Suppressor macrophage treated with lipopolysaccharide for 4 hours (primary cell): ENCODE measurements around the gene ARID3B.
"Not testable (repeated sequence)": the region's sequence is repeated elsewhere in the genome, so short reads cannot be mapped to it uniquely, and the experiment has no call there.

Source experiments
- DNase-seq: peaks from one replicate; pipeline ENCODE4 v3.0.0-alpha.2; 2020

Gene ARID3B

DNA sequence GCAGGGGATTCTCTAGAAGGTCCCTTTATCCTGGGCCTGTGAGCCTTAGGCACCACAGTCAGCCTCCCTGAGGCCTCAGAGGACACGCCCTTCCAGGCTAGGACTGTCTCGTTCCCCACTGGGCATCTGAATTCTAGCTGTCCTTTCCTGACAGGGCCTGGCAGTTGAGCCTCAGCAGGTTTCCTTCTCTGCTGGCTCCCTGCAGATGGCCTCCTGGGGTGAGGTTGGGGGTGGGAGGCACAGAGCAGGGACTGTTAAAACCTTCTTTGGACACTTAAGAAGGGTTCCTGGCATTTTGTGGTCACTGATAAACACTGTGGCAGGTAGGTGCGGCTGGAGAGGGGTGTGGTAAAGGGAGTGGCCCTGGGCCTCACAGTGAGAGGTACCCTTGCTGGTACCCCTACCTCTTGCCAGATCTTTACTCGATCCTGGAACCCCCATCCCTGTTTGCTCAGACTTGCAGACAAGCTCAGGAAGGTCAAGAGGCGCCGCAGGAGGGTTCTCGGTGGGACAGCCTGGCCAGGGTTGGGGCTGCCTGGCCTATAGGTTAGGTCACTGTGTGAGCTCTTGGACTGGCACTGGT lies 83.1 kb downstream of the ARID3B start:
- no peak for DNase-seq

DNA sequence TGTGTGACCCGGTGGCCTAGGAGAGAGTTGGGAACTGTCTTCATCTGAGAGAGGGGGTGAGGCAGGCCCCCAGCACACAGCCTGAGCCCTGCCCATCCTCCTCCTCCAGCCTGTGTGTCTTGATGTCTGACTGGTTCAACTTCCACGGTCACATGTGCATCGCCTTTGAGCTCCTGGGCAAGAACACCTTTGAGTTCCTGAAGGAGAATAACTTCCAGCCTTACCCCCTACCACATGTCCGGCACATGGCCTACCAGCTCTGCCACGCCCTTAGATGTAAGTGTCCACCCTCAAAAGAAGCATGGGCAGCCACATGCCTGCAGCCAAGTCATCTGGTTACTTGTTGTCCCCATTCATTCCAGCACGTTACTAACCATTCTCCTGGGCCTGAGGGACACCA lies 84.7 kb downstream of the ARID3B start:
- DNase-seq = no peak

DNA sequence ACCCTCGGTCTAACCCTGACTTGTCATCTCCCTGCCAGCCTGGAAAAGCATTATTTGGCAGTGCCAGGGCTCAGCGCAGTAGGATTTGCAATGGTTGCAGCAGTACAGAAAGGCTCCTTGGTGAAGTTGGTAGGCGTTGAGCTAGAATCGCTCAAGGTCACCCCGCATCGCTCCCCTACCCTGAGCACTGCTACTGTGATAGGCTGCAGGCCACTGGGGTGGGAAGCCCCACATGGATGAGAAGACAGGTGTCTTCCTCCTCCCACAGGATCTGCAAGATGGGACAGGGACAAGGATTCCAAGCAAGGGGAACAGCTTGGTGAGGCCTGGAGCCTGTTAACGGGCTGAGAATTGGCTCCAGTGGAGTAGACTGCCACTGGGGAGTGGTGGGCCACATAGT lies 85.3 kb downstream of the ARID3B start:
- DNase-seq = no peak

DNA sequence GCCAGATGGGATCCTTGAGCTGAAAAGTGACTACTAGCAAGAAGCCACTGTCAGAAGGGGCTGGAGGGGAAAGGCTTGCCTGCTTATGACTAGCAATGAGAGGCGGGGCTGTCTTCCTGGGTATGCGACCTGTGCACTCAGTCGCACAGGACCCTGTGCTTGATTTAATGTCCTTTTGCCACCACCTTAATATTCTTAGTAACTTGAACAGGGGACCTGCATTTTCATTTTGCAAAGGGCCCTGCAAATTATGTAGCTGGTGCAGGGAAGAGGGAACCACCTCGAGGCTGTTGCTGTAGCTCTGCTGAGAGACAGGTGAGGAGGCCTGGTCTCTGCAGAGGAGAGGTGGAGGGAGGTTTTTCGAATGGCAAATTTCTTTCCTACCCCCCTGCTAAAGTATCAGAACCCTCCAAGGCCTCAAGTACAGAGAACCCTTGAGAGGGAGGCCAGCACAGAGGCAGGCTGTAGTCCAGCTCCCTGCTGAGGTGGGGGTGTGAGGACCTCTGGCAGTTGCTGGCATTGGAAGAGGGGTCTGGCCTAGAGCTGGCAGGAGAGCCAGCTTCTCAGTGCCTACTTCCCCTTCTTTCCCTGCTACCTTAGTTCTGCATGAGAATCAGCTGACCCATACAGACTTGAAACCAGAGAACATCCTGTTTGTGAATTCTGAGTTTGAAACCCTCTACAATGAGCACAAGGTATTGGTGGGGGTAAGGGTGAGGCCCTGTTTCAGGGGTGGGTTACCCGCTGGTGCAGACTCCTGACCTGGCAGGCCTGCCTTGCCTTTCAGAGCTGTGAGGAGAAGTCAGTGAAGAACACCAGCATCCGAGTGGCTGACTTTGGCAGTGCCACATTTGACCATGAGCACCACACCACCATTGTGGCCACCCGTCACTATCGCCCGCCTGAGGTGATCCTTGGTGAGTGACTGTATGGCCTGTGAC lies 86.0 kb downstream of the ARID3B start:
- peak; percentile 24 for DNase-seq

DNA sequence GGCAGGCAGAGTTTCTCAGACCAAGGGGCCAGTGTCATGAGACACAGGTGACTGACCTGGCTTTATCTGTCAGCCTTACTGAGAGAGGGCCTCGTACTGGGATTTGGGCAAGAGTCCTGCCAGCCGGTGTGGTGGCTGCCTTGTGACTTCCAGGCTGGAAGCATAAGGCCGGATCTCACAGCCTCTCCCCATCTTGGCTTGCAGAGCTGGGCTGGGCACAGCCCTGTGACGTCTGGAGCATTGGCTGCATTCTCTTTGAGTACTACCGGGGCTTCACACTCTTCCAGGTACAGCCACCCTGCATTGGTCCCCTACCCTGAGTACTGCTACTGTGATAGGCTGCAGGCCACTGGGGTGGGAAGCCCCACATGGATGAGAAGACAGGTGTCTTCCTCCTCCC lies 86.7 kb downstream of the ARID3B start:
- no peak for DNase-seq

DNA sequence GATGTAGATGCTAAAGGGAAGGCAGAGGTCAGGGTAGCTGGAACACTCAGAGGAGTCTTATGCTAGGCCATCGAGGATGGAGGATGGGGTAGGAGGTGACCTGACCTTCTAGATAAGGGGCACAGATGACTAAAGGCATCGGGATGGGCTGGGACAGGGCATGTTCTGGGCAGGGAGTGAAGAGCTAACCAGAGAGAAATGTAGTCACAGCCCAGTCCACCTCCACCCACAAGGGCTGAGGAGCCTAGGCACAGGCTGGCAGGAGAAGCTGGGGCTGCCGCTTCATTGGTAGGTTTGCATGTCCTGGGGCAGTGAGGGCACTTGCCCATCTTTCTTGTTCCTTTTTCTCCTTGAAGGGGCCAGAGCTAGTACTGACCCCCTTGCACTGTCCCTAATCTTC lies 87.2 kb downstream of the ARID3B start:
- no peak for DNase-seq

DNA sequence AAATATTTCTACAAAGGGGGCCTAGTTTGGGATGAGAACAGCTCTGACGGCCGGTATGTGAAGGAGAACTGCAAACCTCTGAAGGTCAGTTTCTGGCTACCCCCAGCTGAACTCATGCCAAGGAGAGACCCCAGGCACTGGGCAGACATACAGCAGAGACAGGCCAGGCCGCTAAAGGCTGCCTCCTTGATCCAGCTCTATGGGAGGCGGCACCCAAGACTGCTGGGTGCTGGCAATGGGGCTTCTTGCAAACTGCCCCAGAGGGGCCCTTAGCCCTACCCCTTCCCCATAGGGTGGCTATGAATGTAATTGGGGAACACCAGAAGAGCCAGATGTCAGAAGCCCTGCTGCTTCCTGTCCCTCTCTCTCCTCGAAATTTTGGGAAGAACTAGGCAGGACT lies 87.9 kb downstream of the ARID3B start:
- no peak for DNase-seq

DNA sequence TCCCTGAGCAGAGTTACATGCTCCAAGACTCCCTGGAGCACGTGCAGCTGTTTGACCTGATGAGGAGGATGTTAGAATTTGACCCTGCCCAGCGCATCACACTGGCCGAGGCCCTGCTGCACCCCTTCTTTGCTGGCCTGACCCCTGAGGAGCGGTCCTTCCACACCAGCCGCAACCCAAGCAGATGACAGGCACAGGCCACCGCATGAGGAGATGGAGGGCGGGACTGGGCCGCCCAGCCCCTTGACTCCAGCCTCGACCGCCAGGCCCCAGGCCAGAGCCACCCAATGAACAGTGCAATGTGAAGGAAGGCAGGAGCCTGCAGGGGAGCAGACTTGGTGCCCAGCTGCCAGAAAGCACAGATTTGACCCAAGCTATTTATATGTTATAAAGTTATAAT lies 88.7 kb downstream of the ARID3B start:
- DNase-seq = not testable (repeated sequence)

DNA sequence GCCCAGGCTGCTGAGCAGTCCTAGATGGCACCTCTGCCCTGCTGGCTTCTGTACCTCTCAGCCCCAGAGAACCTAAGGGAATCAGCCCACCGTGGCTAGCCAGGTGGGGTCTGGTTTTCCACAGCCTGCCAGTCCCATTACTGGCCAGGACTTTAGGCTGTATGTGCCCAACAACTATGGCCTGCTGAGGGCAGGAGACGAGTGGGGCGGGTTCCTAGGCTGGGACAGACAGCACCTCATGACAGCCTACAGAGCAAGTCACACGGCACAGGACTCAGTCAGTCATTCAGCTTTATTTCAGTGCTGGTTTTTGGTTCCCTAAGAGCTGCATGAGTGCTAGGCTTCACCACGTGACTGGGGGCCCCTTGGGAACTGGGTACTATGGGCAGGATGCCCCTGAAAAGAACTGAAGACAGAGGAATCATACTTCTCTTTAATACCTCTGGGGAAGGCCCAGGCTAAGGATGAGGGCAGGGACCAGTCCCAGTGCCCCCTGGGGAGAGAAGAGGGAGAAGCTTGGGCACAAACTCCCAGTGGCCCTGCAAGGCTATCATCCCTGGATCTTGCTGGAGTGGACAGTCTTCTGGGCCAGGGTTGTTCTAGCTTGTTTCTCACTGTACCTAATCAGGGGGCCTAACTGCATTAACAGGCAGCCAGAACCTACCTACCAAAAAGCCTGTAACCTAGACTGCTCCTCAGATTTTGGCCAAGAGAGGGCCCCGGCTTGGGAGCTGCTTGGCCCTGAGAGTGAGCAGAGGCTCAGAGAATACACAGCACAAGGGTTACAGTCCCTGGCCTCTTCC lies 89.5 kb downstream of the ARID3B start:
- no peak for DNase-seq

DNA sequence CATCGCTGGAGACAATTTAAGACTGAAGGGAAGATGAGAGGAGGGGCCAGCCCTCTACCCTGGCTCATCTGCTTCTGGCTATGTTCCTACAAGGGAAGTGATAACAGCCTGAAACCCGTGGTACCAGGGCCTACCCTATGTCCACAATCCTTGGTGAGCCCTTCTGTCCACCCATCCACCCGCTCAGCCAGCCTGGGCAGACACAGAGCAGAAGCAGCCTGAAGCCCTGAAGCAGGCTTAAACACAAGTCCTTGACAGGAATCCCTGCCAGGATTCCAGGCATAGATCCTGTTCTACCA lies 90.0 kb downstream of the ARID3B start:
- no peak for DNase-seq

DNA sequence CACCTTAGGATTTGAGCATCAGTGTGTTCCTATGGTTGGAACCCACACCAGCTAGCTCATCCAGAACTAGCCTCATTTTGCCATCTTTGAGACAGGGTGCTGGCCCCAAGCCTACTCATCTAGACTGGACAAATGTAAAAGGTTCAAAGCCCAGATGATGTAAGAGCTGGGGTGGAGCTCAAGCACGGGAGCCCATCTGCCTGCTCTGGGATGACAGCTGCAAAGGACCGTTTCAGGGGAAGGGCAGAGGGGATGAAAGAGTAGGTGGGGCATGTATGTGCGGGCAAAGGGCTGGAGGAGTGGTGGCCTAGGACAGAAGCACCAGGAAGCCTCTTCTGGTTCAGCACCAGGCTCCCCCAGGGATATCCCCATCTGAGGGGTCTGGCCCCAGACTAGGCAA lies 90.4 kb downstream of the ARID3B start:
- no peak for DNase-seq

DNA sequence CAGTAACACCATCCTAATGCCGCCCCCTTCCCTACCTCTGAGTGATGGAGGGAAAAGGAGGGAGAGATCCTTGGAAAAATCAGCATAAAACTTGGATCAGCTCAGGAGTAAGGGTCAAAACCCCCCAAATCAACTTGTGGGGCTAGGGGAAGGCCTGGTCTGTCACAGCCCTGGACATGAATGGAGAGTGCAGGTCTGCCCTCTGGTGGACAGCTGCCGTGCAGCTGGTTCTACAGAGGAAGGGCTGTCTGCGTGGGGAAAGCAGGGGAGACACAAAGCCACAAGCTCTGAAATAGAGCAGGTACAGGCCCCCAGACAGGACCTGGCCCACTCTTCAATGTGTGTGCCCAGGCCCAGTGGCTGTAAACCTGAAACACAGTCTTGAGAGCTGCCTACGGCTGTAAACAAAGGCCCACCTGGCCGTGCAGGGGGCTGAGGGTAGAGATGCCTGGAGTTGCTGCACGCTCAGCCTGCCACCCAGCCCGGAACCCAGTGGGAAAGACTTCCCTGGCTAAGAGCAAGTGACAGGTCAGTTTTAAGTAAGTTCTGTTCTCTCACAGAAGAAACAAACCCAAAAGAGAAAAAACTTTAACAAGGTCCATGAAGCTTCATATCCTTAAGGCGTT lies 91.0 kb downstream of the ARID3B start:
- peak; percentile 61 for DNase-seq

DNA sequence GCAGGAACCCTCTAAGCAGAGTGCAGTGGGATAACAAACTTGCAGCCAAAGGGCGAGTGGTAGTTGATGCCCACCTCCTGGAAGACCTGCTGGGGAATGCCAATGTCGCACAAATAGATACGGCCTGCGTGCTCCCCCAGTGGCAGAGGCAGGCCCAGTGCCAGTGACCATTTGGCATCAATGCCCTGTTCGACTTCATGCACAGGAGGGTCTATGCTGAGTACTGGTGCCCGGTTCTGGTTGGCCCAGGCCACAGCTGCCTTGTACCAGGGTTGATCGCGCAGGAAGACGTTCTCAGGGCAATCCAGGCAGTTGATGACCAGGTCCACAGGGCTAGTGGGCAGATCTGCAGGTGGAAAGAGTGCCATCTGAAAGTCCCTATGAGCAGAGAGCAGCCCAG lies 91.6 kb downstream of the ARID3B start:
- DNase-seq = no peak

DNA sequence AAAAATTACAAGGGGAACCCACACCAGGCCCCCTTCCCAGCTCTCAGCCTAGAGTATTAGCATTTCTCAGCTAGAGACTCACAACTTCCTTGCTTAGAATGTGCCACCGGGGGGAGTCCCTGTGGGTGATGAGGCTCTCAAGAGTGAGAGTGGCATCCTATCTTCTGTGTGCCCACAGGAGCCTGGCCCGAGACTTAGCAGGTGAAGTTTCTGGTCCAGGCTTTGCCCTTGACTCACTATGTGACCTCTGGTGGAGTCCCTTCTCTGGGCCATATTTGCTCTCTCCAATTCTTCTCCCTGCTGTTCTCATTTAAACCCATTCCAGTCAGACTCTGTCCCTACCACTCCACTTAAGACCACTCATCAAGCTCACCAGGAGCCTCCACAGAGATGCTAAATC lies 92.8 kb downstream of the ARID3B start:
- DNase-seq = no peak

DNA sequence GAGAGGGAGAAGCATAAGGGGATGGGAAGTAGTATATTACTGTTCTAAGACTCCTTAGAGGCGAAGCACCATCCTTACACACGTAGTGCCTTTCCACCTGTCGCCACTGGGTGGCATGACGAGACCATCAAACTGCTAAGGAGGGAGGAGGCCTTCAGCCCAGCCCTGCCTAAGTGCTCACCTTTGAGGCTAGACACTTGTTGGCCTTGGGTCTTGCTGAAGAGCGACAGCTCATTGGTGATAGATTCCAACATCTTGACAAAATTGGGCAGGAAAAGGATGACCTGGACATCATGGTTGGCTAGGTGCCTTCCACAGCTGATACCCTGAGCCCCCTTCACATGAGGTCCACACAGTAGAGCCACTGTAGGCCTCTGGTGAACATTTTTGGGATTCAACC lies 94.2 kb downstream of the ARID3B start:
- DNase-seq = peak; percentile 73

DNA sequence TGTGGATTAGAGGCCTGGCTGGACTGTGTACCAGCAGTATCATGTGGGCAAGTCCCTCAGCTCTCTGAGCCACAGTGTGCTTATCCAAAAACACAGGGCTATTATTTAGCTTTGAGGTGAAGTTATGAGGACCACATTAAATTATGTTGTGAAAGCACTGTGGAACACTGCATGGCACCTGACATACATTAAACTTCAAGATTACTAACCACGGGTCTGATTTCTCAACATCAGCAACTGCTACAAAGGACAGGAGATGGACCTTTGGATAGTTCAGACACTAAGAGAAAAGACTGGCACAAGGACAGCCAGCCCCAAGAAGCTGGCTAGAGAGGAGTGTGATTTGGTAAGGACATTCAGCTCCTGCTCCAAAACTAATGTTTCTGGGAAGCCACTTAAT lies 96.0 kb downstream of the ARID3B start:
- DNase-seq = no peak

DNA sequence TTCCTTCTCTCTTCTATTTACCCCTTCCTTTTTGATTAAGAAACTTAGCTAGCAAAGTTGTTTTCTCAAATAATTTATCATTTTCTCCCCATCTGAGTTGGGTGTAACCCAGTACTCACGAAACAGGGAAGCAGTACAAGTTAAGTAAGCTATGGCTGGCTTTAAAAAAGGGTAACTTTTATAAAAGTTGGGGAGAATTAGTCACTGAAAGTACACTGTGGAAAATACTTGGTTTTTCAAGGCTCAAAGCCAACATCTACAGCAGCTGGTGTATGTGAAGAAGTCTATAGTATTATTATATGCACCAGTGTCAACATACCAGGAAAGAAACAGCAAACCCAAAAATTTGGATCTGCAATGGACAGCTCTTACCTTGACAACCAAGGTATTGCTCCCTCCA lies 100.1 kb downstream of the ARID3B start:
- DNase-seq = no peak

DNA sequence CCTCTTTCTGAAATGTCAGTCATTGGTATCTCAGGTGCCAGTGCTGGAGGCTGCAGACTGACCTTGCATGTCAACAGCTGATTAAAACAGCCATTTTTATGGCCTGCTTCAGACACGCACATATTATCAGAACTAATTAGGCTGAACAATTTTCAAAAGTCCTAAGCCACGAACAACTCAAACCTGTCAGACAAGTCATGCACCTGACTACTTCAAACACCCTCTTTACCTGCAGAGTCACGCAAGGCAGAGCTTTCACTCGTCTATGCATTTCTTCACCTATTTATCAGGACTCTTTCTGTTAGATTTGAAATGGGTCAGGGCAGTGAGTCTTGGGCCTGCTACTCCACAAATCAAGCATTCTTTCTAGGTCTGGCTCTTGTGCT lies 101.3 kb downstream of the ARID3B start:
- DNase-seq = no peak

DNA sequence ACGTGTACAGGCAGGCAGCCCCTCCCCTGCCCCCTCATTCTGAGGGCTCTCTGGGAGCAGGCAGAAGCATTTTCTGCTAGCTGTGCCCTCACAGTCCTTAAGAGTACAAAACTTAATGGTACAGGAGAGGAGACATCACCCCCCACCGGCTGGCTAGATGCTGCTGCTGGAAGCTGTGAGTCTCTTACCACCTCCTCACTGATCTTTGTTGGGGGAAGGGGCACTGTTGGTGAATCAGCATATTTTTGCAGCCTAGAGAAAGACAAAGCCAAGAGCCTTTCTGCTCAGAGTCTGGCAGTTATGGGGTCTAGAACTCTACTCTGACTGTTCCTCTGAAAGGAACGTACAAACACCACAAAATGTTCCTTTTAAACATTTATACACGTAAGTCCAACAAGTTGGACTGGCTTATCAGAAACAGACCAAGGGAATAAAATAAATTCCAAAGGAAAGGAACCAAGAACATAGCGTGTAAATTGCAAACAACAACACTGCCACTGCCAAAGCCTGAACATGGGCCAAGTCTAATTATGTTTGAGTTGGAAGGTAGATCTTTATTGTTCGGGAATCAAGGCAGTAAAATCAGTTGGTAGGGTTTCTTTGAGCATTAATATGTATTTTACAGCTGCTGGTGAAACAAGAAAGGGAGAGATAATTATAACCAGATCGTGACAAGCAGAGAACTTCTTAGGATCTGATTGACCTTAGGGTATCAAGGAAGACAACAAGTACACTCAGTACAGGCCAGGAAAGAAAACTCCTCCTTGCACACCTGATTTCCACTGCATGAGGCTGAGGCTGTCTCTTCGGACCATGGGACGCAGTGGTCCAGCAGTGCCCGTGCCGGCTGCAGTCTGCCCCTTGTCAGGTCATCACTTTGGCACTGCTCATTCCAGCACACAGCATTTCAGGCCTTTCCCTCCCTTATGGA lies 102.0 kb downstream of the ARID3B start:
- no peak for DNase-seq

DNA sequence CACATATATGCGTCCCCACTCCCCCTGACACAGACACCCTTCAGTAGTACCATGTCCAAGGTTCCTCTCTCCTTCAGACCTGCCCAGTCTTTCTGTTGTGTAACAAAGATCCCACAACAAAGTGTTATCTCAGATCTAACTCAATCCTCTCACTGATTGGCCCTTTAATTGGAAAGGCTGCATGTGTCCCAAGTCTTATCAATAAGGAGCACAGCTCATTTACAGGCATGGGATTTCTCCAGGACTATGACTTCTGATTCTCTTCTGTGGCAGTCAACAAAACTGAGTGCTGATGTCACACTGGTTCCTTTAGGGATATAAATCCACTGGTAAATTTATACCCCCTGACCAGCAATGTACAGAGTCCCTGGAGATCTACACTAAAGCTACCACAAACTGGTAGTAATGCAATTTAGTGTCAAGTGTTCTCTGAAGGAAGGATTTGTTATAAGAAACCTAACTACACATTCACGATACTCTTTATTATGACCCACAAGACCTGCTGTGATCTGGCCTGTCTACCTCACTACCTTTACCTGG lies 102.7 kb downstream of the ARID3B start:
- DNase-seq = no peak

DNA sequence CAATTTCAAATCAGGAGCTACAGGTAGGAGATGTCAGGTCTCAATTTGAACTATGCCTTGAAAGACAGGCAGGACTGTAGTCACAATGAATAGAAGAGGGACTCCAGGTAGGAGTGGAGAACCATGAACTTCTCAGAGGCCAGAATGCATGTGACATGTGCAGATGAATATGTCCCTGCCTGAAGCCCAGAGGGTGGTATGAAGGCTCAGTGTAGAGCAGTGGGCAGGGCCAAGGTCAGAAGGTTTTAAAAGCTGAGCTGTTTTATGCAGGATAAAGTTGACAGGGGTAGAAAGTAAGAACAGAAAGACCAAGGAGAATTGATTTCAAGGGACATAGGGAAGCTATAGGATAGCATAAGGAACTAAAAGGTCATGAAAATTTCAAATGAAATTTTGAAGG lies 105.5 kb downstream of the ARID3B start:
- no peak for DNase-seq
